Left lung (tissue), 10 donors: ENCODE data around the gene EIF3D. TPM values are rescaled to one million over a fixed set of nuclear protein-coding genes. Genes with fewer than 3 reads are reported as not detected.

Experiments used
- ATAC-seq: fragments of 200-7000 bp; cut with Tn5 transposase; one replicate; pipeline ENCODE4 v1.9.1; 2020; ENCODE audit warnings: moderate library complexity
- DNase-seq, 4 donors: peaks; one replicate each; pipeline ENCODE4 v3.0.0-alpha.2; 2013 to 2020
- H3K27ac ChIP-seq, 2 donors: fragments of 200-600 bp; sonication (generic) in 1 of 2; one replicate each; pipeline versions ENCODE4 v1.5.0 to v1.8.0; 2020 to 2021
- H3K27me3 ChIP-seq, 2 donors: fragments of 200-600 bp; sonication (generic) in 1 of 2; one replicate each; pipeline versions ENCODE4 v1.5.0 to v1.8.0; 2020 to 2021
- H3K36me3 ChIP-seq, 2 donors: fragments of 200-600 bp; sonication (generic) in 1 of 2; one replicate each; pipeline versions ENCODE4 v1.5.0 to v1.8.0; 2020 to 2021
- H3K4me1 ChIP-seq, 2 donors: fragments of 200-600 bp; one replicate each; pipeline ENCODE4 v1.8.0; 2021
- H3K4me3 ChIP-seq, 2 donors: fragments of 200-600 bp; sonication (generic) in 1 of 2; one replicate each; pipeline versions ENCODE4 v1.5.0 to v1.8.0; 2020 to 2021; ENCODE audit warnings: mild to moderate bottlenecking in 1 of 2
- H3K9me3 ChIP-seq, 2 donors: fragments of 200-600 bp; sonication (generic) in 1 of 2; one replicate each; pipeline versions ENCODE4 v1.5.0 to v1.8.0; 2020 to 2021
- CTCF ChIP-seq, 2 donors: fragments of 200-600 bp; sonication (generic) in 1 of 2; IDR thresholded peaks; one replicate each; pipeline versions ENCODE4 v1.5.0 to v1.8.0; 2021; ENCODE audit warnings: antibody characterized with exemption in 2 of 2
- intact Hi-C, 2 donors: fragments of 100-400 bp; cut with DNase I; formaldehyde crosslinking; loops; one replicate each; pipeline versions ENCODE4 v1.11.2 to v1.14.2; 2022
- polyA plus RNA-seq, 6 donors: library from polyadenylated mRNA; unstranded; fragments of 120-200 nt; gene quantifications; one replicate each; pipeline ENCODE4 v1.2.1, GENCODE V29; 2013; ENCODE audit not compliant: insufficient read length in 6 of 6
- total RNA-seq, 2 donors: library from RNA; stranded (reverse); fragmentation: NEBNext Ultra II Directional; extraction: Animal tissue kit (Norgen Biotek cat#: 25700); gene quantifications; one replicate each; pipeline ENCODE4 v1.2.1, GENCODE V29; 2021
- donor health status: DM: no; HTN: yes; CAD: no.
- donor health status: DM: no; HTN: no; CAD: no.

Gene EIF3D
- total and polyA plus RNA-seq, 8 donors, result 116 to 294 (median 273) TPM

- H3K27ac ChIP-seq, result peak overlapping the region in 1 of 2 donors; percentile 6
- intact Hi-C loops, result no loop called here
- no peak for ATAC-seq
Measured at GRCh38 chr22:36475341-36475740, 53.6 kb downstream of the EIF3D start.

DNA sequence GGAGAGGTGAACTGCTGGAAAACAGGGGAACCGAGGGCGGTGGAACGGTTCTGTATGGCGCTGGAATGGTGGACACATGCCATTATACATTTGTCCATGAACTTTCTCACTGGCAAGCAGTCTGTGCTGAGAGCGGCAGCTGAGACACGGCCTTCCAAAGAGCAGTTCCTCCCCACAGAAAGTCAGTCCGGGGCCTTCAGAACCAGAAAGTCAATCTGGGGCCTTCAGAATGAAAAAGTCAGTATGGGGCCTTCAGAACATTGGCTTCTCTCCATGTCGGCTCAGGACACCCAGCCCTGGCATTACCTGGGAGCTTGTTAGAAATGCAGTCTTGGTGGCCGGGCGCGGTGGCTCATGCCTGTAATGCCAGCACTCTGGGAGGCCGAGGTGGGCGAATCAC is 56.3 kb downstream of the EIF3D start:
- ATAC-seq (no peak), DNase-seq (no peak)
- TF ChIP-seq CTCF (IDR thresholded peaks at IDR 0.05), result no peak
- no peaks in the 10 kb centered on the region for H3K27me3 ChIP-seq
- no peak overlapping the region for H3K4me3 ChIP-seq
- H3K36me3 ChIP-seq, result peaks cover 0 to 69% of the 10 kb centered on the region in 2 donors
- no peaks in the 10 kb centered on the region for H3K9me3 ChIP-seq
- H3K4me1 ChIP-seq, result peaks cover 12 to 50% of the 10 kb centered on the region in 2 donors
- intact Hi-C loops, result loop anchor here in 1 of 2 donors (5.0 kb wide), 1 partner anchor 170 kb away; no protein-coding TSS in a partner anchor
- H3K27ac ChIP-seq, result peak overlapping the region in 1 of 2 donors; percentile 6

More at GRCh38 chr22:36475341-36475740, 53.6 kb downstream of the EIF3D start:
- Histone ChIP-seq H3K9me3 (no peaks in the 10 kb centered on the region), H3K4me3 (no peak overlapping the region), H3K4me1 (peaks cover 0 to 37% of the 10 kb centered on the region in 2 donors), H3K27me3 (no peaks in the 10 kb centered on the region), H3K36me3 (peaks cover 0 to 95% of the 10 kb centered on the region in 2 donors)
- TF ChIP-seq CTCF (IDR thresholded peaks at IDR 0.05), result no peak
- DNase-seq, result no peak

DNA sequence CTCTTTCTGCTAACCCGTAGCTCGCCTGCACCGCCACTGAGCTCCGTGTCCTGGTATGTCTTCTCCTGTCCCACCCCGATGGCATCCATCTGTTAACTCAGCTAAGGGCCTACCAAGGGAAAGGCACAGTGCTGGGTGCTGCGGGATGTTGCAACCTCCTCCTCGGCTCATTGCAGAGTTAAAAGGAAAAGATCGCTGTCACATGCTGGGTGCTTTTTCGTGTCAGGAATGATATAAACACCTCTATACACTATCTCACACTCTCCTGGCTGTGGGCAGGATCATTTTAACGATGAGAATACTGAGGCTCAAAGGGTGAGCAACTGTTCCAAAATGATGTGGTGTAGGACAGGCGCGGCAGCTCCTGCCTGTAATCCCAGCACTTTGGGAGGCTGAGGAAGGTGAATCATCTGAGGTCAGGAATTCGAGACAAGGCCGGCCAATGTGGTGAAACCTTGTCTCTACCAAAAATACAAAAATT is 57.6 kb downstream of the EIF3D start:
- Histone ChIP-seq H3K27me3 (no peaks in the 10 kb centered on the region), H3K27ac (no peak overlapping the region), H3K4me1 (peaks cover 21 to 63% of the 10 kb centered on the region in 2 donors), H3K36me3 (peaks cover 0 to 60% of the 10 kb centered on the region in 2 donors), H3K4me3 (no peak overlapping the region), H3K9me3 (no peaks in the 10 kb centered on the region)
- no peak for TF ChIP-seq CTCF (IDR thresholded peaks at IDR 0.05)
- ATAC-seq (no peak), DNase-seq (no peak)
- intact Hi-C loops, result loop anchor here in 1 of 2 donors (5.0 kb wide), 1 partner anchor 169 kb away; no protein-coding TSS in a partner anchor

DNA sequence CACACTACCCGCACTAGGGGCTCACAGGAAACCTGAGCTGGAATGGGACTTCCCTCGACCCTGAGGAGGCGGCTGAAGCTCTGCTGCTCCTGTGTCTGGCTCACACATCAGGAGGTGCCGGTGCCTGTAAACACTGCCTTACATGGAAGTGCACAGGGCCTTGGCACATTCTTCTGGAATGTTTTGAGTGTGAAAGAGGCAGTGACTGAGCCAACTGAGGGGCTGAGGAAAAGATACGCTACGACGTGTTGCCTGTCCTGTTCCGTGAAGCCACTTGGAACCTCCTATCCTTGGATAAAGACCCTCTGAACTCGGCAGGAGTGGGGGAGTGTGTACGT is 58.0 kb downstream of the EIF3D start:
- Histone ChIP-seq H3K27me3 (no peaks in the 10 kb centered on the region), H3K4me3 (no peak overlapping the region), H3K4me1 (peaks cover 22 to 68% of the 10 kb centered on the region in 2 donors), H3K36me3 (peaks cover 0 to 56% of the 10 kb centered on the region in 2 donors), H3K9me3 (no peaks in the 10 kb centered on the region), H3K27ac (no peak overlapping the region)
- intact Hi-C loops, result loop anchor here in 1 of 2 donors (5.0 kb wide), 1 partner anchor 169 kb away; no protein-coding TSS in a partner anchor
- TF ChIP-seq CTCF (IDR thresholded peaks at IDR 0.05), result no peak
- ATAC-seq, result no peak
- no peak for DNase-seq

- peak; percentile 92 to 95 for TF ChIP-seq CTCF (IDR thresholded peaks at IDR 0.05)
- peak; percentile 87 for ATAC-seq
- Histone ChIP-seq H3K9me3 (no peaks in the 10 kb centered on the region), H3K4me3 (no peak overlapping the region), H3K4me1 (peaks cover 28 to 74% of the 10 kb centered on the region in 2 donors), H3K36me3 (peaks cover 0 to 50% of the 10 kb centered on the region in 2 donors), H3K27me3 (no peaks in the 10 kb centered on the region), H3K27ac (peak overlapping the region; percentile 17 to 50)
- intact Hi-C loops, result loop anchor here in 1 of 2 donors (5.0 kb wide), 1 partner anchor 168 kb away; no protein-coding TSS in a partner anchor
- DNase-seq, result peak; percentile 78 to 90 (median 88)
Measured at GRCh38 chr22:36470162-36470993, 58.6 kb downstream of the EIF3D start.
